Upper lobe of left lung (tissue), 4 donors: Measurements from ENCODE around the gene SLC25A1.

Experiments used
- EP300 ChIP-seq, 4 donors: sonication (generic); formaldehyde crosslinking; IDR thresholded peaks; one replicate each; pipeline ENCODE4 v1.5.1; 2017; ENCODE audit warnings: antibody characterized with exemption in 4 of 4, control low read depth in 2 of 4
- POLR2A ChIP-seq, 4 donors: fragments of 450-650 bp; IDR thresholded peaks; one replicate each; pipeline ENCODE4 v1.5.1; 2016 to 2017; ENCODE audit warnings: antibody characterized with exemption in 4 of 4, mild to moderate bottlenecking in 2 of 4
- POLR2AphosphoS5 ChIP-seq, 2 donors: sonication (generic); formaldehyde crosslinking; IDR thresholded peaks; one replicate each; pipeline ENCODE4 v1.5.1; 2017; ENCODE audit warnings: antibody characterized with exemption in 2 of 2
- TF ChIP-seq, protein P1 (sequence below), 6 experiments: fragments of 450-650 bp in 4 of 6; fragments of 200-600 bp in 2 of 6; sonication (generic) in 2 of 6; IDR thresholded peaks; one replicate each; pipeline ENCODE4 v1.5.1; 2016 to 2019; ENCODE audit warnings: antibody characterized with exemption in 6 of 6

DNA sequence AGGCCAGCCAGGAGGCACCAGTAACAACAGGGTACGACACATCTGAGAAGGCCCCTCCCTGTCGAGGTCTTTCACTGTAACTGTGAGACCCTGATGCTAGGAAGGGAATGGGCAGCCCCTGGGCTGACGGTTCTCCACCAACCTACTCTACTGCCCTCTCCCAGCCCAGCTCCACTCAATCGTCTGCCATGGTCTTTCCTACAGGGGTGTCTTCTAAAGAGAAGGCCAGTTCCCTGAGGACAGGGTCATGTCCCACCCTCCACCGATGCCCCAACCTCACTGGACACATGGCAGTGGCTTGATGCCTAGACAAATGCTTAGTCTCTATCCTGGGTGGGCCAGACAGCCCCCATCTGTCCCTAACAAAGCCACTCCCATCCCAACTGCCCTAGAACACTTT lies 46.0 kb upstream of the SLC25A1 start:
- TF ChIP-seq, protein P1, sequence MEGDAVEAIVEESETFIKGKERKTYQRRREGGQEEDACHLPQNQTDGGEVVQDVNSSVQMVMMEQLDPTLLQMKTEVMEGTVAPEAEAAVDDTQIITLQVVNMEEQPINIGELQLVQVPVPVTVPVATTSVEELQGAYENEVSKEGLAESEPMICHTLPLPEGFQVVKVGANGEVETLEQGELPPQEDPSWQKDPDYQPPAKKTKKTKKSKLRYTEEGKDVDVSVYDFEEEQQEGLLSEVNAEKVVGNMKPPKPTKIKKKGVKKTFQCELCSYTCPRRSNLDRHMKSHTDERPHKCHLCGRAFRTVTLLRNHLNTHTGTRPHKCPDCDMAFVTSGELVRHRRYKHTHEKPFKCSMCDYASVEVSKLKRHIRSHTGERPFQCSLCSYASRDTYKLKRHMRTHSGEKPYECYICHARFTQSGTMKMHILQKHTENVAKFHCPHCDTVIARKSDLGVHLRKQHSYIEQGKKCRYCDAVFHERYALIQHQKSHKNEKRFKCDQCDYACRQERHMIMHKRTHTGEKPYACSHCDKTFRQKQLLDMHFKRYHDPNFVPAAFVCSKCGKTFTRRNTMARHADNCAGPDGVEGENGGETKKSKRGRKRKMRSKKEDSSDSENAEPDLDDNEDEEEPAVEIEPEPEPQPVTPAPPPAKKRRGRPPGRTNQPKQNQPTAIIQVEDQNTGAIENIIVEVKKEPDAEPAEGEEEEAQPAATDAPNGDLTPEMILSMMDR (IDR thresholded peaks at IDR 0.05), result no peak
- TF ChIP-seq POLR2AphosphoS5 (IDR thresholded peaks at IDR 0.05) (no peak), POLR2A (IDR thresholded peaks at IDR 0.05) (no peak), EP300 (IDR thresholded peaks at IDR 0.05) (no peak)
